B cell (primary cell): ENCODE data around the gene LTB. TPM values are rescaled to one million over a fixed set of nuclear protein-coding genes. Genes with fewer than 3 reads are reported as not detected.

Experiments
- ATAC-seq: fragments of 200-7000 bp; cut with Tn5 transposase; one replicate; pipeline ENCODE4 v1.10.0; 2021; ENCODE audit warnings: low read depth, mild to moderate bottlenecking, moderate number of reproducible peaks, moderate library complexity
- CTCF ChIA-PET: fragments of 350-600 bp; sonication (Branson Sonifier 250); formaldehyde crosslinking; loops from one replicate; lab custom pipeline; 2021; ENCODE audit warnings: antibody characterized with exemption, inconsistent platforms; lab: Charles Lee
- POLR2A ChIA-PET: fragments of 350-600 bp; sonication (Branson Sonifier 250); formaldehyde crosslinking; loops from one replicate; lab custom pipeline; 2021; ENCODE audit warnings: antibody characterized with exemption; lab: Charles Lee
- DNase-seq: peaks from one replicate; pipeline ENCODE4 v3.0.0; 2013
- H2AFZ ChIP-seq: 2 replicates; pipeline ENCODE4 v1.6.1; 2012; ENCODE audit warnings: mild to moderate bottlenecking, low read depth, low read length; ENCODE audit not compliant: insufficient read depth, poor library complexity, severe bottlenecking
- H3K27ac ChIP-seq, 2 donors: 1 replicate in 1 of 2; 2 replicates in 1 of 2; pipeline ENCODE4 v1.5.1; 2012 to 2013; ENCODE audit warnings: low read length in 2 of 2, mild to moderate bottlenecking in 2 of 2, moderate library complexity in 1 of 2
- H3K27me3 ChIP-seq, 4 experiments: fragments of 200-600 bp in 1 of 4; sonication (generic) in 1 of 4; replicated peaks in 1 of 4; 1 replicate in 2 of 4; 2 replicates in 2 of 4; pipeline versions ENCODE4 v1.6.1 to v1.7.0; 2013 to 2016; ENCODE audit warnings: low read length in 3 of 4, mild to moderate bottlenecking in 2 of 4, mixed read lengths in 1 of 4, moderate library complexity in 1 of 4; ENCODE audit not compliant: insufficient read depth in 4 of 4, control insufficient read depth in 3 of 4; ENCODE audit errors: control extremely low read depth in 1 of 4
- H3K36me3 ChIP-seq, 2 experiments: replicated peaks in 1 of 2; 1 replicate in 1 of 2; 2 replicates in 1 of 2; pipeline versions ENCODE4 v1.6.1 to v1.7.1; 2013; ENCODE audit warnings: low read length in 1 of 2; ENCODE audit not compliant: insufficient read depth in 2 of 2, control insufficient read depth in 1 of 2; ENCODE audit errors: control extremely low read depth in 1 of 2, extremely low read depth in 1 of 2
- H3K4me1 ChIP-seq, 2 donors: fragments of 200-600 bp in 1 of 2; sonication (generic) in 1 of 2; 1 replicate in 1 of 2; 2 replicates in 1 of 2; pipeline versions ENCODE4 v1.5.1 to v1.6.1; 2013 to 2017; ENCODE audit warnings: low read length in 2 of 2; ENCODE audit not compliant: control insufficient read depth in 2 of 2, insufficient read depth in 2 of 2
- H3K4me2 ChIP-seq: replicated peaks from 2 replicates; pipeline ENCODE3; 2012; ENCODE audit warnings: mild to moderate bottlenecking, low read depth, low read length; ENCODE audit not compliant: poor library complexity, severe bottlenecking
- H3K4me3 ChIP-seq, 5 experiments: fragments of 200-600 bp in 1 of 5; sonication (generic) in 1 of 5; 1 replicate in 3 of 5; 2 replicates in 2 of 5; pipeline versions ENCODE4 v1.5.1 to v1.7.0; 2011 to 2016; ENCODE audit warnings: low read length in 4 of 5, mild to moderate bottlenecking in 4 of 5, low read depth in 2 of 5, control low read depth in 1 of 5, moderate library complexity in 1 of 5; ENCODE audit not compliant: insufficient read depth in 1 of 5; ENCODE audit errors: control extremely low read depth in 1 of 5, extremely low read depth in 1 of 5
- H3K79me2 ChIP-seq: fragments of 200-600 bp; sonication (generic); one replicate; pipeline ENCODE4 v1.6.0; 2016; ENCODE audit warnings: low read length; ENCODE audit not compliant: control insufficient read depth, insufficient read depth
- H3K9ac ChIP-seq: fragments of 200-600 bp; sonication (generic); 2 replicates; pipeline ENCODE4 v1.6.1; 2017; ENCODE audit warnings: mild to moderate bottlenecking, low read length, moderate library complexity
- H3K9me3 ChIP-seq, 3 donors: one replicate each; pipeline versions ENCODE4 v1.6.1 to v1.7.1; 2013; ENCODE audit warnings: low read length in 2 of 3; ENCODE audit not compliant: control insufficient read depth in 2 of 3, insufficient read depth in 1 of 3; ENCODE audit errors: control extremely low read depth in 1 of 3
- H4K20me1 ChIP-seq: 2 replicates; pipeline ENCODE4 v1.6.0; 2012; ENCODE audit warnings: mild to moderate bottlenecking, low read length; ENCODE audit not compliant: insufficient read depth, control insufficient read depth, poor library complexity, severe bottlenecking
- H3K27ac Mint-ChIP-seq: one replicate; pipeline ENCODE4 v1.8.0; 2021; ENCODE audit warnings: mixed read lengths
- H3K27me3 Mint-ChIP-seq: one replicate; pipeline ENCODE4 v1.8.0; 2021; ENCODE audit warnings: mixed read lengths
- H3K4me1 Mint-ChIP-seq: one replicate; pipeline ENCODE4 v1.8.0; 2021; ENCODE audit warnings: mixed read lengths
- H3K4me3 Mint-ChIP-seq: one replicate; pipeline ENCODE4 v1.8.0; 2021; ENCODE audit warnings: mixed read lengths
- H3K9me3 Mint-ChIP-seq: one replicate; pipeline ENCODE4 v1.8.0; 2022; ENCODE audit warnings: mixed read lengths; ENCODE audit not compliant: insufficient read depth
- EZH2 ChIP-seq: IDR thresholded peaks from 2 replicates; pipeline ENCODE4 v1.6.1; 2012; ENCODE audit warnings: borderline replicate concordance, low read depth, mild to moderate bottlenecking, moderate library complexity, low read length; ENCODE audit not compliant: insufficient read depth, poor library complexity, severe bottlenecking
- WGBS: methylation state at CpG from one replicate; pipeline ENCODE4 v1.1.5; 2013; ENCODE audit warnings: missing lambda C conversion rate; ENCODE audit not compliant: insufficient coverage; 5-methylcytosine and 5-hydroxymethylcytosine counted together
- intact Hi-C: fragments of 100-400 bp; cut with micrococcal nuclease; formaldehyde crosslinking; loops from one replicate; pipeline ENCODE4 v1.10.0; 2022
- polyA plus RNA-seq: library from polyadenylated mRNA; depleted of rRNA; stranded (reverse); fragments of >200 nt; gene quantifications from 2 replicates; pipeline ENCODE4 v1.2.3, GENCODE V29; 2012
- total RNA-seq, 2 donors: library from RNA; stranded (reverse); fragments of 120-200 nt in 1 of 2; gene quantifications; 1 replicate in 1 of 2; 2 replicates in 1 of 2; pipeline versions ENCODE4 v1.2.3 to v1.2.4, GENCODE V29; 2013 to 2022
- TF ChIP-seq, protein P1 (sequence below): fragments of 200-600 bp; IDR thresholded peaks from one replicate; pipeline ENCODE4 v1.8.0; 2022; ENCODE audit warnings: antibody characterized with exemption, mild to moderate bottlenecking

LTB gene
- total and polyA plus RNA-seq, 2 donors (not counting 1 experiment from before 2014, with no cell fraction given), result 488 to 938 TPM

DNA sequence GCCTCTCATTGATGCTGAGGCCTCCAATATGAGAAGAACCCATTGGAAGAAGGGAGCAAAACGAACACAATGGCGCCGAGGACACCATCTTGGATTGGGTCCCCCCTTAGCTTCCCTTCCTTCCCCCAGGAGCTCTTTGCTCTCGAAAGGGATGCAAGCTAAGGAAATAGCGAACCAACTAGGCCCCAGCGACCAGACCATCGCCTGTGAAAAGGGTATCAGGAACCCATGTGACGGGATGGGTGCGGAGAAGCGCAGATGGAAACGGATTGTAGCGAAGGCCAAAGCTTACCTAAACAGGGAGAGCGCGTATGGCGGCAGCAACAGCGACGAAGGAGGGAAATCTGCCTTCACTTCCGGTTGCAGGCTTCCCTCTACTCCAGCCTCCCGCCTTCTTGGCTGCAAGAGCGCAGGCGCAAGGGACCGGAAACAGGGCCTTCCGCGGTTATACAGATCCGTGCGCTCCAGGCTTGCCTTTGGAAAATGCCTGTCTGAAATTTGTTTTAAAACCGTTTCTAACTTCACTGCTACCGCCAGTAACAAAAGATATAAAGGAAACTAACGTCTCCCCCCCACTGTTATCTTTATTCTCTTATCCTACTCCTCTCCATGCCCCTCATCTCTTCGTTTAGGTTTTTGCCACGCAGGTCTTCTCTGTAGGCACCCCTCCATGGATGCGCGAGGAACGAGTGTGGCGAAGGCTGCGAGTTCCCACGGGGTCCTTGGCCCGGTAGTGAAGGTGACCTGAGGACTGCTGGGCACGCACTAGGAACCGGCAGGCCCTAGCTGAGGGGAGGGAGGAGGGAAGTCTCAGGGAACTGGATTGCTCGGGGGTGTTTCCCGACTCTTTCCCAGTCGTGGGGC lies 40.3 kb downstream of the LTB start, which contains the start of gene DDX39B:
Gene DDX39B (minus strand): TSS at position 346 of the 864 bp plus-strand sequence. CDS start 1,471 bp downstream, outside the sequence.
- Histone ChIP-seq H3K4me2 (peak within 1 kb of the TSS; percentile 79), H3K79me2 (peaks cover 43% of the 10 kb centered on the region), H3K4me1 (peaks cover 37 to 43% of the 10 kb centered on the region in 2 donors), H4K20me1 (peaks cover 35% of the 10 kb centered on the region), H3K27me3 (no peaks in the 10 kb centered on the region), H3K36me3 (peaks cover 0 to 37% of the 10 kb centered on the region in 2 experiments), H3K4me3 (peak within 1 kb of the TSS; percentile 79 to 100 (median 97)), H3K27ac (peak within 1 kb of the TSS; percentile 97 to 99), H2AFZ (peak within 1 kb of the TSS; percentile 79), H3K9me3 (no peaks in the 10 kb centered on the region), H3K9ac (peak within 1 kb of the TSS; percentile 93)
- Mint-ChIP-seq H3K9me3 (no peaks in the 10 kb centered on the region), H3K4me1 (peaks cover 50% of the 10 kb centered on the region), H3K27ac (peak within 1 kb of the TSS; percentile 93), H3K27me3 (no peaks in the 10 kb centered on the region), H3K4me3 (peak within 1 kb of the TSS; percentile 99)
- DNase-seq, result peak; percentile 97
- intact Hi-C loops, result loop anchor here (1.0 to 5.0 kb wide), 7 partner anchors 44 to 417 kb away; partner anchors contain the start of genes CLIC1, MICB, PRRC2A and SKIC2
- TF ChIP-seq EZH2, result no peak
- TF ChIP-seq, protein P1, sequence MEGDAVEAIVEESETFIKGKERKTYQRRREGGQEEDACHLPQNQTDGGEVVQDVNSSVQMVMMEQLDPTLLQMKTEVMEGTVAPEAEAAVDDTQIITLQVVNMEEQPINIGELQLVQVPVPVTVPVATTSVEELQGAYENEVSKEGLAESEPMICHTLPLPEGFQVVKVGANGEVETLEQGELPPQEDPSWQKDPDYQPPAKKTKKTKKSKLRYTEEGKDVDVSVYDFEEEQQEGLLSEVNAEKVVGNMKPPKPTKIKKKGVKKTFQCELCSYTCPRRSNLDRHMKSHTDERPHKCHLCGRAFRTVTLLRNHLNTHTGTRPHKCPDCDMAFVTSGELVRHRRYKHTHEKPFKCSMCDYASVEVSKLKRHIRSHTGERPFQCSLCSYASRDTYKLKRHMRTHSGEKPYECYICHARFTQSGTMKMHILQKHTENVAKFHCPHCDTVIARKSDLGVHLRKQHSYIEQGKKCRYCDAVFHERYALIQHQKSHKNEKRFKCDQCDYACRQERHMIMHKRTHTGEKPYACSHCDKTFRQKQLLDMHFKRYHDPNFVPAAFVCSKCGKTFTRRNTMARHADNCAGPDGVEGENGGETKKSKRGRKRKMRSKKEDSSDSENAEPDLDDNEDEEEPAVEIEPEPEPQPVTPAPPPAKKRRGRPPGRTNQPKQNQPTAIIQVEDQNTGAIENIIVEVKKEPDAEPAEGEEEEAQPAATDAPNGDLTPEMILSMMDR, result no peak
- under 1% methylated on average over 40 of the region's 43 CpGs for WGBS
- ChIA-PET POLR2A (interaction anchor here (0.6 to 2.8 kb wide), 22 partner anchors 9 to 1994 kb away, joined by 3 to 34 read pairs (median 4); partner anchors contain the start of genes BAG6, DXO, GPANK1 and LTB), CTCF (interaction anchor here (0.6 to 3.5 kb wide), 19 partner anchors 9 to 289 kb away, joined by 3 to 33 read pairs (median 5); partner anchors contain the start of genes LST1, LTB, MCCD1 and MICB)
- peak; percentile 72 for ATAC-seq
